ENCODE data around the gene CTXND2.

GRCh38 chr1:150887018-150887417, at the start of gene CTXND2:
- TF ChIP-seq POLR2AphosphoS5 (IDR thresholded peaks at IDR 0.05) (no peak), CTCF (IDR thresholded peaks at IDR 0.05) (no peak)
